DOHH2 (cell line): ENCODE results near the gene COL8A1.

Experiments
- CTCF ChIP-seq: fragments of 200-600 bp; sonication (generic); IDR thresholded peaks from one replicate; pipeline ENCODE4 v1.5.1; 2014; ENCODE audit warnings: antibody characterized with exemption, mild to moderate bottlenecking, low read depth, low read length; ENCODE audit not compliant: poor library complexity, severe bottlenecking
- EZH2phosphoT487 ChIP-seq: fragments of 200-600 bp; sonication (generic); IDR thresholded peaks from 2 replicates; pipeline ENCODE4 v1.6.1; 2017; ENCODE audit warnings: borderline replicate concordance, mild to moderate bottlenecking, antibody characterized with exemption, low read length, moderate library complexity, mixed read lengths

GRCh38 chr3:99713440-99713839 is 75.0 kb downstream of the COL8A1 start:
- TF ChIP-seq CTCF: no peak
- no peak for TF ChIP-seq EZH2phosphoT487
